A549 (cell line): ENCODE measurements around the gene JAG2. TPM values are rescaled to one million over a fixed set of nuclear protein-coding genes. Genes with fewer than 3 reads are reported as not detected.

Experiments
- ATAC-seq, 2 experiments: fragments of 200-7000 bp in 1 of 2; fragments of >200 bp in 1 of 2; cut with Nextera tagmentation in 1 of 2; cut with Tn5 transposase in 1 of 2; 3 replicates each; pipeline versions ENCODE4 v1.8.0 to v1.9.1; 2018 to 2020; ENCODE audit warnings: mild to moderate bottlenecking in 1 of 2, moderate library complexity in 1 of 2
- CTCF ChIA-PET: fragments of 300-600 bp; sonication (Branson Sonifier 250); formaldehyde crosslinking; extraction: SDS; loops from one replicate; lab custom pipeline; 2021; ENCODE audit warnings: antibody characterized with exemption, inconsistent platforms; lab: Yijun Ruan, JAX
- POLR2A ChIA-PET: fragments of 350-600 bp; formaldehyde crosslinking; extraction: SDS; loops from one replicate; lab custom pipeline; 2021; ENCODE audit warnings: antibody characterized with exemption, inconsistent platforms; lab: Yijun Ruan, JAX
- DNase-seq, 2 experiments: peaks; one replicate each; pipeline versions ENCODE4 v3.0.0 to v3.0.0-alpha.2; 2011 to 2016; ENCODE audit warnings: low read depth in 1 of 2, low spot score in 1 of 2
- FAIRE-seq: peaks from 2 replicates; lab custom pipeline; 2011; peaks lifted over from hg19 to GRCh38; lab: Jason Lieb, UNC
- H3K27ac ChIP-seq, 2 experiments: fragments of >200 bp; sonication (Bioruptor Twin); formaldehyde crosslinking; 3 replicates each; pipeline ENCODE4 v1.5.1; 2016 to 2017
- H3K4me1 ChIP-seq: fragments of >200 bp; sonication (Bioruptor Twin); formaldehyde crosslinking; 3 replicates; pipeline ENCODE4 v1.6.1; 2016
- H3K4me2 ChIP-seq: fragments of >200 bp; sonication (Bioruptor Twin); formaldehyde crosslinking; 3 replicates; pipeline ENCODE4 v1.6.1; 2016
- H3K4me3 ChIP-seq: fragments of >200 bp; sonication (Bioruptor Twin); formaldehyde crosslinking; 3 replicates; pipeline ENCODE4 v1.5.1; 2016
- H3K9me3 ChIP-seq: fragments of >200 bp; sonication (Bioruptor Twin); formaldehyde crosslinking; 3 replicates; pipeline ENCODE4 v1.6.1; 2016
- CBX8 ChIP-seq: fragments of 200-600 bp; sonication (generic); IDR thresholded peaks from 2 replicates; pipeline ENCODE4 v1.6.1; 2016
- EP300 ChIP-seq, 2 experiments: fragments of >200 bp; sonication (Bioruptor Twin); formaldehyde crosslinking; IDR thresholded peaks; 2 replicates in 1 of 2; 3 replicates in 1 of 2; pipeline ENCODE4 v1.6.1; 2016 to 2017
- FOSL2 ChIP-seq, 2 experiments: fragments of 450-650 bp in 1 of 2; fragments of >200 bp in 1 of 2; sonication (Bioruptor Twin) in 1 of 2; formaldehyde crosslinking; IDR thresholded peaks; 2 replicates each; pipeline versions ENCODE4 v1.5.0 to v1.6.1; 2016 to 2020; ENCODE audit warnings: mild to moderate bottlenecking in 1 of 2, moderate library complexity in 1 of 2
- FOXS1 ChIP-seq: fragments of 250-450 bp; sonication (Bioruptor Pico); IDR thresholded peaks from 2 replicates; pipeline ENCODE4 v1.5.0; 2020; ENCODE audit warnings: mild to moderate bottlenecking, moderate library complexity
- GATA3 ChIP-seq: IDR thresholded peaks from 2 replicates; pipeline ENCODE4 v1.6.1; 2012; ENCODE audit warnings: borderline replicate concordance
- HDAC2 ChIP-seq: fragments of 200-600 bp; sonication (generic); IDR thresholded peaks from 2 replicates; pipeline ENCODE4 v1.6.1; 2016
- HOXB13 ChIP-seq: fragments of 250-450 bp; sonication (Bioruptor Pico); IDR thresholded peaks from 2 replicates; pipeline ENCODE4 v1.5.0; 2020; ENCODE audit warnings: low read depth, mild to moderate bottlenecking, moderate library complexity
- JUNB ChIP-seq: fragments of >200 bp; sonication (Bioruptor Twin); formaldehyde crosslinking; IDR thresholded peaks from 2 replicates; pipeline ENCODE4 v1.6.1; 2016
- MYC ChIP-seq: IDR thresholded peaks from 2 replicates; pipeline ENCODE4 v1.6.1; 2012; ENCODE audit warnings: mild to moderate bottlenecking, inconsistent platforms, low read length, improper control_type of control experiment, borderline replicate concordance
- NPAS2 ChIP-seq: fragments of 250-450 bp; sonication (Bioruptor Pico); IDR thresholded peaks from 2 replicates; pipeline ENCODE4 v1.8.0; 2022; ENCODE audit warnings: mild to moderate bottlenecking, moderate library complexity, borderline replicate concordance
- NR3C1 ChIP-seq: fragments of >200 bp; sonication (Bioruptor Twin); formaldehyde crosslinking; IDR thresholded peaks from 3 replicates; pipeline ENCODE4 v1.6.1; 2017
- RCOR1 ChIP-seq: fragments of 150-350 bp; IDR thresholded peaks from 2 replicates; pipeline ENCODE4 v1.6.1; 2014; ENCODE audit warnings: antibody characterized with exemption, low read length, low read depth
- RFX5 ChIP-seq: fragments of 450-650 bp; IDR thresholded peaks from 2 replicates; pipeline ENCODE4 v1.7.1; 2014; ENCODE audit warnings: antibody characterized with exemption, mild to moderate bottlenecking, moderate library complexity
- SMC3 ChIP-seq: fragments of >200 bp; sonication (Bioruptor Twin); formaldehyde crosslinking; IDR thresholded peaks from 3 replicates; pipeline ENCODE4 v1.6.1; 2018; ENCODE audit warnings: inconsistent platforms
- TFCP2L1 ChIP-seq: fragments of 250-450 bp; sonication (Bioruptor Pico); IDR thresholded peaks from 2 replicates; pipeline ENCODE4 v1.5.0; 2021; ENCODE audit warnings: mild to moderate bottlenecking
- TP53 ChIP-seq: fragments of 250-450 bp; sonication (Bioruptor Pico); IDR thresholded peaks from 2 replicates; pipeline ENCODE4 v1.5.0; 2021; ENCODE audit warnings: mild to moderate bottlenecking, moderate library complexity
- ZC3H11A ChIP-seq: fragments of 450-650 bp; IDR thresholded peaks from 2 replicates; pipeline ENCODE4 v1.6.1; 2014; ENCODE audit warnings: antibody characterized with exemption, mild to moderate bottlenecking
- WGBS: methylation state at CpG from one replicate; pipeline ENCODE4 v1.1.6; 2017; ENCODE audit errors: missing lambda C conversion rate; 5-methylcytosine and 5-hydroxymethylcytosine counted together
- polyA plus RNA-seq, 4 experiments: library from polyadenylated mRNA; depleted of rRNA in 3 of 4; stranded (reverse); fragments of >200 nt; fragmentation: RNase III in 1 of 4; extraction: RNeasy Plus Mini Kit Qiagen cat#74134 plus additional on column Dnase treatment in 1 of 4; gene quantifications; 2 replicates in 3 of 4; 3 replicates in 1 of 4; pipeline ENCODE4 v1.2.3, GENCODE V29; 2011 to 2017
- TF ChIP-seq, protein P1 (sequence below): fragments of >200 bp; sonication (Bioruptor Twin); formaldehyde crosslinking; IDR thresholded peaks from 3 replicates; pipeline ENCODE4 v1.6.1; 2016
- TF ChIP-seq, protein P2 (sequence below): IDR thresholded peaks from 2 replicates; pipeline ENCODE4 v1.6.1; 2012; ENCODE audit warnings: low read depth, borderline replicate concordance
- TF ChIP-seq, protein P3 (sequence below): fragments of 200-600 bp; sonication (generic); IDR thresholded peaks from 2 replicates; pipeline ENCODE4 v1.6.1; 2016; ENCODE audit warnings: antibody characterized with exemption, mild to moderate bottlenecking, moderate library complexity
- TF ChIP-seq, protein P4 (sequence below): fragments of 450-650 bp; IDR thresholded peaks from 2 replicates; pipeline ENCODE4 v1.6.1; 2014; ENCODE audit warnings: antibody characterized with exemption

The JAG2 gene
- polyA plus RNA-seq, 2 of the 4 experiments (the other 2 are of a cell fraction): 5.9 to 20.4 TPM

DNA sequence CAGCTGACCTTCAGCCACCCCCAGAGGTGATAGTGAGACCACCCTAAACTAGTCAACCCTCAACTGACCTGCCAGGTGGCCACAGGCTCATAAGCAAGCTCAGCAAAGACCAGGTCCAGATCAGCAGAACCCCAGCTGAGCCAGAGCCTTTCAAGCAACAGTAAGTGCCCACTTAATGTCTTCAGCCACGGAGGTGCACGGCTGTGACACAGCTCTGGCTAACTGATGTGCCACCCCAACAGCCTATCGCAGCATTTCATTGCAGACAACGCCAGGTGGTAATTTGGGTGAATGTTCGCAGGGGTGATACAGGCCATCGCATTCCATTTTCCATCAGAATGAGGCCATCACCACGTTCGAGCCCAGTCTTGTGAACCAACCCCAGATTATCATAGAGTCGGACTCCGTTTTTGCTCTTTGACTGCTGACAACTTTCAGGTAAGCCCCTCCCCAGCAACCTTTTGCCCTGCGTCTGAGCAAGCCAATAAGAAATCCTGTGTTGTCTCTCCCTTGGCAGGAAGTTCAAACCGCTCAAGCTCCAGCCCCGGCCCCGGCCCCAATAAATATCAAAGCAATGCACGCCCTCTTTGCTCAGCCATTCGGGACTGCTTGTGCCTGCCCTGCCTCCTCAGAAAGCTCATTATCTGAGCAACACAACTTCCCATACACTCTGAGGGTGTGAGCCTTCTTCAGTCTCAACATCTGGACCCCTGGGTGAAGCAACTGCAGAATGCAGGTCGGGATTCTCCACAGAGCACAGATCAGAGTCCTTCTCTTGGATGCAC lies 44.4 kb downstream of the JAG2 start:
- POLR2A ChIA-PET: no interaction called here
- CTCF ChIA-PET: interaction anchor here (0.7 to 1.2 kb wide), 5 partner anchors 21 to 79 kb away, joined by 3 to 4 read pairs (median 3); no protein-coding TSS in a partner anchor
- Histone ChIP-seq H3K9me3 (peaks cover 18% of the 10 kb centered on the region), H3K27ac (no peak overlapping the region), H3K4me2 (no peak overlapping the region), H3K4me3 (no peak overlapping the region), H3K4me1 (0 out of 3 replicates have a peak, but pooled peaks cover 3% of the 10 kb centered on the region)
- no peak for TF ChIP-seq HDAC2
- no peak for TF ChIP-seq ZC3H11A
- TF ChIP-seq, protein P1, sequence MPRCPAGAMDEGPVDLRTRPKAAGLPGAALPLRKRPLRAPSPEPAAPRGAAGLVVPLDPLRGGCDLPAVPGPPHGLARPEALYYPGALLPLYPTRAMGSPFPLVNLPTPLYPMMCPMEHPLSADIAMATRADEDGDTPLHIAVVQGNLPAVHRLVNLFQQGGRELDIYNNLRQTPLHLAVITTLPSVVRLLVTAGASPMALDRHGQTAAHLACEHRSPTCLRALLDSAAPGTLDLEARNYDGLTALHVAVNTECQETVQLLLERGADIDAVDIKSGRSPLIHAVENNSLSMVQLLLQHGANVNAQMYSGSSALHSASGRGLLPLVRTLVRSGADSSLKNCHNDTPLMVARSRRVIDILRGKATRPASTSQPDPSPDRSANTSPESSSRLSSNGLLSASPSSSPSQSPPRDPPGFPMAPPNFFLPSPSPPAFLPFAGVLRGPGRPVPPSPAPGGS: no peak
- TF ChIP-seq, protein P2, sequence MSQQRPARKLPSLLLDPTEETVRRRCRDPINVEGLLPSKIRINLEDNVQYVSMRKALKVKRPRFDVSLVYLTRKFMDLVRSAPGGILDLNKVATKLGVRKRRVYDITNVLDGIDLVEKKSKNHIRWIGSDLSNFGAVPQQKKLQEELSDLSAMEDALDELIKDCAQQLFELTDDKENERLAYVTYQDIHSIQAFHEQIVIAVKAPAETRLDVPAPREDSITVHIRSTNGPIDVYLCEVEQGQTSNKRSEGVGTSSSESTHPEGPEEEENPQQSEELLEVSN: no peak
- no peak for TF ChIP-seq CBX8
- TF ChIP-seq HOXB13 (CRISPR knock-in tag): no peak
- no peak for TF ChIP-seq TFCP2L1 (CRISPR knock-in tag)
- no peak for TF ChIP-seq RFX5
- no peak for TF ChIP-seq JUNB
- TF ChIP-seq MYC: no peak
- no peak for TF ChIP-seq FOXS1 (CRISPR knock-in tag)
- TF ChIP-seq FOSL2 (IDR thresholded peaks at IDR 0.05): no peak
- TF ChIP-seq FOSL2 (CRISPR knock-in tag; IDR thresholded peaks at IDR 0.05): no peak
- FAIRE-seq: no peak
- DNase-seq: no peak
- WGBS: 65% methylated on average over 17 of the region's 17 CpGs
- no peak for ATAC-seq

DNA sequence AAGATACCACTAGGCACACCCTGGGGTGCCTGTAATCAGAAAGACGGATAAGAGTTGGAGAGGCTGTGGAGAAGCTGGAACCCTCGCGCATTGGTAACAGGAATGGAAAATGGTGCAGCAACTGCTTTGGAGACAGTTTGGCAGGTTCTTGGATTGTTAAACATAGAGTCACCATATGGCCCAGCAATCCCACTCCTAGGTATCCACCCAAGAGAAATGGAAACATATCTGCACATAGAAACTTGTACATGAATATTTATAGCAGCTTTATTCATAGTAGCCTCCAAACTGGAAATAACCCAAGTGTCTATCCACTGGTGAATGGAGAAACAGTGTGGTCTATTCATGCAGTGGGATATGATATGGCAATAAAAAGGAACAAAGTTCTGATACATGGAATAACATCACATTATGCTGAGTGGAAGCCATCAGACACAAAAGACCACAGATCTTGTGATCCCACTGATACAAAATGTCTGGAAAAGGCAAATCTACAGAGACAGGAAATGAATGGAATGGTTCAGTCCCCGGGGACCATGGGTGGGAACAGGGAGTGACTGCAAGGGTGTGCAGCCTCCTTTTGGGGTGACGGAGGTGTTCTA lies 45.4 kb downstream of the JAG2 start:
- FAIRE-seq: no peak
- Histone ChIP-seq H3K4me1 (0 out of 3 replicates have a peak, but pooled peaks cover 3% of the 10 kb centered on the region), H3K4me3 (no peak overlapping the region), H3K4me2 (no peak overlapping the region)
- 74% methylated on average over 5 of the region's 5 CpGs for WGBS
- CTCF ChIA-PET: interaction anchor here (0.6 to 1.4 kb wide), 4 partner anchors 33 to 384 kb away, joined by 3 to 5 read pairs (median 4); no protein-coding TSS in a partner anchor
- no peak for TF ChIP-seq JUNB
- TF ChIP-seq, protein P2: no peak
- no peak for TF ChIP-seq GATA3
- TF ChIP-seq SMC3: no peak
- TF ChIP-seq, protein P3, sequence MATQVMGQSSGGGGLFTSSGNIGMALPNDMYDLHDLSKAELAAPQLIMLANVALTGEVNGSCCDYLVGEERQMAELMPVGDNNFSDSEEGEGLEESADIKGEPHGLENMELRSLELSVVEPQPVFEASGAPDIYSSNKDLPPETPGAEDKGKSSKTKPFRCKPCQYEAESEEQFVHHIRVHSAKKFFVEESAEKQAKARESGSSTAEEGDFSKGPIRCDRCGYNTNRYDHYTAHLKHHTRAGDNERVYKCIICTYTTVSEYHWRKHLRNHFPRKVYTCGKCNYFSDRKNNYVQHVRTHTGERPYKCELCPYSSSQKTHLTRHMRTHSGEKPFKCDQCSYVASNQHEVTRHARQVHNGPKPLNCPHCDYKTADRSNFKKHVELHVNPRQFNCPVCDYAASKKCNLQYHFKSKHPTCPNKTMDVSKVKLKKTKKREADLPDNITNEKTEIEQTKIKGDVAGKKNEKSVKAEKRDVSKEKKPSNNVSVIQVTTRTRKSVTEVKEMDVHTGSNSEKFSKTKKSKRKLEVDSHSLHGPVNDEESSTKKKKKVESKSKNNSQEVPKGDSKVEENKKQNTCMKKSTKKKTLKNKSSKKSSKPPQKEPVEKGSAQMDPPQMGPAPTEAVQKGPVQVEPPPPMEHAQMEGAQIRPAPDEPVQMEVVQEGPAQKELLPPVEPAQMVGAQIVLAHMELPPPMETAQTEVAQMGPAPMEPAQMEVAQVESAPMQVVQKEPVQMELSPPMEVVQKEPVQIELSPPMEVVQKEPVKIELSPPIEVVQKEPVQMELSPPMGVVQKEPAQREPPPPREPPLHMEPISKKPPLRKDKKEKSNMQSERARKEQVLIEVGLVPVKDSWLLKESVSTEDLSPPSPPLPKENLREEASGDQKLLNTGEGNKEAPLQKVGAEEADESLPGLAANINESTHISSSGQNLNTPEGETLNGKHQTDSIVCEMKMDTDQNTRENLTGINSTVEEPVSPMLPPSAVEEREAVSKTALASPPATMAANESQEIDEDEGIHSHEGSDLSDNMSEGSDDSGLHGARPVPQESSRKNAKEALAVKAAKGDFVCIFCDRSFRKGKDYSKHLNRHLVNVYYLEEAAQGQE: no peak
- TF ChIP-seq NR3C1: no peak
- TF ChIP-seq, protein P4, sequence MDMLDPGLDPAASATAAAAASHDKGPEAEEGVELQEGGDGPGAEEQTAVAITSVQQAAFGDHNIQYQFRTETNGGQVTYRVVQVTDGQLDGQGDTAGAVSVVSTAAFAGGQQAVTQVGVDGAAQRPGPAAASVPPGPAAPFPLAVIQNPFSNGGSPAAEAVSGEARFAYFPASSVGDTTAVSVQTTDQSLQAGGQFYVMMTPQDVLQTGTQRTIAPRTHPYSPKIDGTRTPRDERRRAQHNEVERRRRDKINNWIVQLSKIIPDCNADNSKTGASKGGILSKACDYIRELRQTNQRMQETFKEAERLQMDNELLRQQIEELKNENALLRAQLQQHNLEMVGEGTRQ: no peak
- TF ChIP-seq NPAS2 (CRISPR knock-in tag): no peak
- TF ChIP-seq CBX8: no peak
- TF ChIP-seq, protein P1: no peak
- no peak for TF ChIP-seq EP300 (IDR thresholded peaks at IDR 0.05)
- no peak for TF ChIP-seq TP53 (CRISPR knock-in tag)
- TF ChIP-seq RCOR1: no peak
- TF ChIP-seq, all 56 proteins: peak for 0
- Histone ChIP-seq H3K9me3 (peaks cover 18% of the 10 kb centered on the region), H3K27ac (no peak overlapping the region)
- DNase-seq (no peak), ATAC-seq (no peak)
- POLR2A ChIA-PET: no interaction called here
